HG03520 (cell line): ENCODE results near the gene CLRN2.
A peak's percentile ranks its signal among the peaks of the same experiment; 100 is the strongest.
"Not testable (repeated sequence)": the region's sequence is repeated elsewhere in the genome, so short reads cannot be mapped to it uniquely, and the experiment has no call there.

Experiments
- ATAC-seq: cut with Tn5 transposase; IDR thresholded peaks from one replicate; pipeline ENCODE4 v1.9.1; 2021; ENCODE audit warnings: mild to moderate bottlenecking, moderate library complexity; ENCODE audit not compliant: unreplicated experiment

The CLRN2 gene

DNA sequence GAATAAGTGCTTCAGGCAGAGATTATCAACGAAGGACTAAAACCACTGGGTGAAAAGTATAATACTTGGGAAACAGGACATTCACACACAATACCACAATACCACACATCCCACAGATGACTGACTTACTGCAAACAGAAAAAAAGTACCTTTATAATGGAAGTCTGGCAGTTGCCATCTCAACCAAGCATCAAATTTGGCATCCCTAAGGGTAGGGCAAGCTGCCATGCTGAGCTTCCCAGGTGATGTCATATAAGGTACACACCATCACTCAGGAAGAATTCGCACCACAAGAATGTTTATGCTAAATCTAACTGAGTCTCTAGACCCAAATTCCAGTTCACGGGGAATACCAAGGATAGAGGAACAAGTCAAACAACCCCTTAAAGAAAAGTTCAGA lies 12.2 kb upstream of the CLRN2 start:
- no peak for ATAC-seq

DNA sequence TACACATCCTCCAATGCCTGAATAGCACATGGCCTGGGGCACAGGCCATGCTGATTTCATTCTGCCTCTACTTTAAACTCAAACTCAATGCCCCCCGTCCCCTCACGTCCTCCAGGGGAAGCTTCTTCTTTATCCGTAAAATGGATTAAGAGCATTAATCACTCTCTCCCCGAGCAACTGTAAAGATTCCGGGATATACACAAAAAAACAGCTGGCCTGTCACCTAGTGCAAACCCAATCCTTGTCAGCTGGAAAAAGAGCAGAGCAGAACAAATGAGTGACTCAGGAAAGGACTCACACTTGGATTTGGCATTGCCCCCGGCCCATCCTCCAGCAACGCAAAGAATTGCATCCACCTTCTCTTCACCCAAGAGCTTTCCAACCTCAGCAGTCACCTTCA lies 10.9 kb upstream of the CLRN2 start:
- no peak for ATAC-seq

GRCh38 chr4:17510582-17510981 lies 4.4 kb upstream of the CLRN2 start:
- ATAC-seq: no peak

GRCh38 chr4:17511051-17511450 lies 3.9 kb upstream of the CLRN2 start:
- ATAC-seq: no peak

GRCh38 chr4:17511509-17511949 lies 3.4 kb upstream of the CLRN2 start:
- peak; percentile 49 for ATAC-seq

GRCh38 chr4:17511950-17512795 lies 2.8 kb upstream of the CLRN2 start, which contains the start of gene QDPR:
Gene QDPR (minus strand): TSS chr4:17512090. CDS start chr4:17512054, 36 bp downstream.
- ATAC-seq: peak; percentile 91

DNA sequence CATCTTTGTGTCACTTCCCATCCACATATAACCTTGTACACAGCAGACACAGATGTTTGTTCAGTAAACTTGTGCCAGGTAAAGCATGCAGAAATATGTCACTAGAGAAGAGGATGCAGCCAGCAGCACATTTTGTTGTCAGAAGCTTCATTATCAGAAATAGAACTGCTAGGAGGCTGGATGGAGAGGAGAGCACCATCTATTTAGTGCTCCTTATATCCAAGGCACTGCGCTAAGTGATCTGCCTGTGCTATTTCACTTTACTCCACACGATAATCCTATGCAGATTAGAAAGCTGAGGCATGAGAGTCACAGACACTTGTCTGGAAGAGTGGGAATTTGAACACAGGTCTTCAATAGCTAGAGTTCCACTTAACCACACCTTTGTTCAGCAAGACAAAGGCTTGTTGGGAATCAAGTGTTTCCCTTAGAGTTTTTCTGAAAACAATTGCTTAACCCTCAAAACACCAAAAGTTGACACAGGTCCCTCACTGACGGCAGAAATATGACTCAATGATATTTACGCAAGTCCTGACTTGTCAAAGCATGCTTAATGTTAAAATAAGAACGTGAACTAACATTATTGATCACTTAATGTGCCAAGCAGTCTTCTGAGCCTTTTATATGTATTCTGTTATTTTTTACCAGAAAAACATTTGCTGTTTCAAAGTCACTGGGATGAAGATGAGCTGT lies 1.8 kb upstream of the CLRN2 start:
- ATAC-seq: no peak

- ATAC-seq: no peak
These were observed 761 bp downstream of the CLRN2 start for GRCh38 chr4:17515445-17516407.

- no peak for ATAC-seq
These were observed 2.0 kb downstream of the CLRN2 start for GRCh38 chr4:17516980-17517379.

- no peak for ATAC-seq
These were observed 2.7 kb downstream of the CLRN2 start for GRCh38 chr4:17517664-17518063.

DNA sequence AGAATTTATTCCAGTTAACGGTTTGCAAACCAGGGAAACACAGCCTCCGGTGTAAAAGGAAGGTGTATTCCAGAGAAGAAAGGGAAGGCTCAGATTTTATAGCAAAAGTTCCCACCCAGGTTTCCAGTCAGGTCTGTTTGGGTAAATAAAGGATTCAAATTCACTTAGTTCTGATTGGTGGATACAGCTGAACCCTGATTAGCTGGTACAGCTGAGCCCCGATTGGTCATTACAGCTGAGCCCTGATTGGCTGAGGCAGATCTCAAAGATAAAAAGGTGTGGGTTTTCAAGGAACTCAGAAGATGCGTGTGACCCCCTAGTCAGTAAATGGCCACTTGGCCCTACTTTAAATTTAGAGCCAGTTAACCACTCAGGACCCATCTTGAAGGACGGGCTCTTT lies 6.6 kb downstream of the CLRN2 start:
- ATAC-seq: no peak

DNA sequence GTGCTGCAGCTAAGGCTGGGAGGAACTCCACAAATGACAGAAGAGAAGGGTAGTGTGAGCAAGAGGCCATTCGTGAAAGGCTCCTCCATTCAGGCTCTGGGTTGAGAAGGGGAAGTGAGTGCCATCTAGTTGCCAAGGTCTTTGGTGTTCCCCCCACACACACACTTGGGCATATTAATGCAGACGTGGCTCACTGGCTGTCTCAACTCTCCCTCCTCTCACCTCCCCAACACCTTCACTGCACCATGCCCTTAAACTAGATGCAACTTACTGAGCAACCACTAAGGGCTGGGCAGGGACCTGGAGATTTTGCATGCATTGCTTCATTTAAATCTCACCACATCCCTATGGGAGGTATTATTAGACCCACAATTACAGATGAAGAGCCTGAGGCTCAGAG lies 8.7 kb downstream of the CLRN2 start:
- ATAC-seq: no peak

DNA sequence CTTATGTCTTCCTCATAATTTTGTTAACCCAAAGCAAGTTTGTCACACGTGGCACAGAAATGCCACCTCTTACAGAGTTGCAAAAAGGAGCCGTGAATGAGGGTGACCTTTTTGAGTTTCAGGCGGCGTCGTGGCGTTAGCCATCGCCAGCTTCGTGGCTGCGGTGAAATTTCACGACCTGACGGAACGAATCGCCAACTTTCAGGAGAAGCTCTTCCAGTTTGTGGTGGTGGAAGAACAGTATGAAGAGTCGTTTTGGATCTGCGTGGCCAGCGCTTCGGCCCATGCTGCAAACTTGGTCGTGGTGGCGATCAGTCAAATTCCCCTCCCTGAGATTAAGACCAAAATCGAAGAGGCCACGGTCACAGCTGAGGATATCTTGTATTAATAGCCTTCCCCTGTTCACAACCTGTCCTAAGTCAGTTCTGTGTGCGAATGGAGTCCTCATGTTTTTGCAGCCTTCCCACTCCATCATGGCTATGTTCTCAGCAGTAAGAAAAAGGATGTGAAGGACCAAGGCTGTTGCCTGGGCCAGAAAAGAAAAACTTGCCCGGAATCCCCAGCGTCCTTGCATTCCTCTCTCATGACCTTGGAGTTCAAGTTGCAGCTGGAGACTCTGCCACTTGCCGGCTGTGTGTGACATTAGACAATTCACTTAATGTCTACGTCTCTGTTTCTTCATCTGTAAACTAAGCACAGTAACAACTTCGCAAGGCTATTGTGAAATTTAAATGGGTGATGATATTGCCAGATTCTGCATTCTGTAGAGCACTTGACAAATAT lies 11.9 kb downstream of the CLRN2 start:
- ATAC-seq: no peak

DNA sequence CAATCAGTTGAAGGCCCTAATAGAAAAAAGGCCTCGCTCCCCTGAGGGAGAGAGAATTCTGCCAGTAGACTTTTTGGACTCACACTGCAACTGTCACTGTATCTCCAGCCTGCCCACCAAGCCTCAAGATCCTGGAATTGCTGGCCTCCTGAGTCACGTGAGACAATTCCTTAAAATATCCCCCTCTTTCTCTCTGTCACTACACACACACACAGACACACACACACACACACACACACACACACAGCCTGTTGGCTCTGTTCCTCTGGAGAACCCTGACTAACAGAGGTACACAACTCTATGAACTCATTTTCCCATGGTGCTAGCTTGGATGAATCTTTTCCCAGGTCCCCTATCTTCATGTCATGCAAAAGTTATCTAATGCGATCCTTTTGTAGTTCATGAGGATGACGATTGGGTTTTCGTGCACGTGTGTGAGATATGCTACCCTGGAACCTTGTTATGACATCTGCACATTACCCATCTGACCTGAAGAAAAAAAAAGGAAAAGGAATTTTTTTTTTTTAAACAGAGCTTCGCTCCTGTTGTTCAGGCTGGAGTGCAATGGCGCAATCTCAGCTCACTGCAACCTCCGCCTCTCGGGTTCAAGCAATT lies 13.7 kb downstream of the CLRN2 start:
- ATAC-seq: no peak

DNA sequence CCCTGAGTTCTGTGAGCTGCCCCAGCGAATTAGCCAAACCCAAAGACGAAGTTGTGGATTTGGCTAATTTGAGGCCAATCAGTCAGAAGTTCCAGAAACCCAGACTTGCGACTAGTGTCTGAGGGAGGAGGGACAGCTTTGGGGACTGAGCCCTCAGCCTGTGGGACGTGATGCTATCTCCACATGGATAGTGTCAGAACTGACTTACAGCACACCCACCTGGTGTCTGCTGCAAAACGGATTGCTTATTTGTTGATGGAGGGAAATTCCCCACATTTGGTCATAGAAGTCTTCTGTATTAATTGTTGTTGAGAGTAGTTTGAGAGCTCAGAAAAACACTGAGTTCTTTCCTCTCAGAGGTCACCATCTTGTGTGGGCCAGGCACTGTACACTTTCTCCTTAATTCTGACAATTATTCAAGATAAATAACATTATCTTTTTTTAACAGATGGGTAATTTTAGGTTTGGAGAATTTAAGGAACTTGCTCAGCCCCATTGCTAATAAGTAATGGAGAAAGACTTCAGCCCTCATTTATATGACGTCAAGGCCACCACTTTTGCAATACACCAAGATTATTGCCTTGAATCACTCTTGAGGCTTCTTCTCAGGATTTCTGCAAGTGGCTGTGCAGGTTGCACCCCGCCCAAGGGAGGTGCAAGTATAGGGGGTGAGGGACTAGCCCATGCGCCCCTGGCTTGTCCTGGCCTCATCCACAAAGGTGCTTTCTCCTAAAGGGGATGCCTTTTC lies 16.7 kb downstream of the CLRN2 start:
- no peak for ATAC-seq

GRCh38 chr4:17534705-17535104 lies 19.7 kb downstream of the CLRN2 start:
- no peak for ATAC-seq

- peak; percentile 59 for ATAC-seq
These were observed 20.3 kb downstream of the CLRN2 start for GRCh38 chr4:17535242-17535641.

DNA sequence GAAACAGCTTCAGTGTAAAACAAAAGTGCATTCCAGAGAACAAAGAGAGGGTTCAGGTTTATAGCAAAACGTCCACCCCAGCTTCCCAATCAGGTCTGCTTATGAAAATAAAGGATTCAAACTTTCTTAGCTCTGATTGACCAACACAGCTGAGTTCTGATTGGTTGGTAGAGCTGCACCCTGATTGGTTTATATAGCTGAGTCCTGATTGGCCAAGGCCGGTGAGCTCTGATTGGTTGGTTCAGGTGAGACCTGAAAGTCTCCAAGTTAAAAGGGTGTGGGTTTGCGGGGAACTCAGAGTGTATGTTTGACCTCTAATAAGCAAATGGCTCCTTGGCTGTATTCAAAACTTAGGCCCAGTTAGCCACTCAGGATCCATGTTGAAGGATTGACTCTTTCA lies 20.9 kb downstream of the CLRN2 start:
- no peak for ATAC-seq

DNA sequence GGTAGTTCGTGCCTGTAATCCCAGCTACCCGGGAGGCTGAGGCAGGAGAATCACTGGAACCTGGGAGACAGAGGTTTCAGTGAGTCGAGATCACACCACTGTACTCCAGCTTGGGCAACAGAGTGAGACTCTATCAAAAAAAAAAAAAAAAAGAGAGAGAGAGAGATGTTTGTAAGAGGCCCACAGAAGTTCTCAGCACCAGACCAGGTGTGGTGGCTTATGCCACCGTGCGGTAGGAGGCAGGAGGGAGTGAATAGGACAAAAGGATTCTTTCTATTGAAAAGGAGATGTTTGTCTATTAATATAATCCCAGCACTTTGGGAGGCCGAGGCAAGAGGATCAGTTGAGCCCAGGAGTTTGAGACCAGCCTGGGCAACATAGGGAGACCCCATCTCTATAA lies 22.1 kb downstream of the CLRN2 start:
- ATAC-seq: not testable (repeated sequence)
